WTC11 (cell line): ENCODE measurements around the gene ESAM. TPM values are rescaled to one million over a fixed set of nuclear protein-coding genes. Genes with fewer than 3 reads are reported as not detected.
A peak's percentile ranks its signal among the peaks of the same experiment; 100 is the strongest.

Experiments used
- ATAC-seq: fragments of 200-7000 bp; cut with Tn5 transposase; 2 replicates; pipeline ENCODE4 v1.10.0; 2021; ENCODE audit warnings: mild to moderate bottlenecking, moderate library complexity
- CTCF ChIA-PET: fragments of 300-600 bp; sonication (Branson Sonifier 250); formaldehyde crosslinking; loops from one replicate; lab custom pipeline; 2021; ENCODE audit warnings: antibody characterized with exemption; lab: Charles Lee
- POLR2A ChIA-PET: fragments of 350-600 bp; sonication (Branson Sonifier 250); formaldehyde crosslinking; loops from one replicate; lab custom pipeline; 2021; ENCODE audit warnings: antibody characterized with exemption; lab: Charles Lee
- DNase-seq: peaks from one replicate; pipeline ENCODE4 v3.0.0; 2021; ENCODE audit warnings: low spot score
- H3K27ac Mint-ChIP-seq: 2 replicates; pipeline ENCODE4 v1.8.0; 2021; ENCODE audit warnings: mixed read lengths
- H3K27me3 Mint-ChIP-seq: 2 replicates; pipeline ENCODE4 v1.8.0; 2021; ENCODE audit warnings: low read depth, mild to moderate bottlenecking, moderate library complexity, mixed read lengths
- H3K36me3 Mint-ChIP-seq: 2 replicates; pipeline ENCODE4 v1.8.0; 2021; ENCODE audit warnings: mixed read lengths
- H3K4me1 Mint-ChIP-seq: 2 replicates; pipeline ENCODE4 v1.8.0; 2022; ENCODE audit warnings: mixed read lengths
- H3K4me3 Mint-ChIP-seq: 2 replicates; pipeline ENCODE4 v1.8.0; 2021; ENCODE audit warnings: mild to moderate bottlenecking, moderate library complexity, mixed read lengths
- H3K9me3 Mint-ChIP-seq: 2 replicates; pipeline ENCODE4 v1.8.0; 2021; ENCODE audit warnings: mixed read lengths
- ATF1 ChIP-seq: sonication (generic); formaldehyde crosslinking; IDR thresholded peaks from 2 replicates; pipeline ENCODE4 v1.8.1; 2023; ENCODE audit warnings: mild to moderate bottlenecking, moderate library complexity, missing genetic modification reagents
- ELF4 ChIP-seq: sonication (generic); formaldehyde crosslinking; IDR thresholded peaks from 2 replicates; pipeline ENCODE4 v1.8.1; 2022; ENCODE audit warnings: low read depth, mild to moderate bottlenecking, moderate library complexity, missing genetic modification reagents
- EMX1 ChIP-seq: fragments of 250-450 bp; sonication (Bioruptor Pico); IDR thresholded peaks from 2 replicates; pipeline ENCODE4 v1.8.0; 2021; ENCODE audit warnings: mild to moderate bottlenecking
- FOXK1 ChIP-seq: sonication (generic); formaldehyde crosslinking; IDR thresholded peaks from 2 replicates; pipeline ENCODE4 v1.8.0; 2022; ENCODE audit warnings: mild to moderate bottlenecking, moderate library complexity, missing genetic modification reagents
- FOXP1 ChIP-seq: sonication (generic); formaldehyde crosslinking; IDR thresholded peaks from 2 replicates; pipeline ENCODE4 v1.8.0; 2022; ENCODE audit warnings: missing genetic modification reagents, mild to moderate bottlenecking, moderate library complexity, borderline replicate concordance
- GRHL2 ChIP-seq: fragments of 250-450 bp; sonication (Bioruptor Pico); IDR thresholded peaks from 2 replicates; pipeline ENCODE4 v1.8.0; 2022; ENCODE audit warnings: mild to moderate bottlenecking, moderate library complexity; ENCODE audit not compliant: insufficient replicate concordance, severe bottlenecking
- JAZF1 ChIP-seq: fragments of 250-450 bp; sonication (Bioruptor Pico); IDR thresholded peaks from 2 replicates; pipeline ENCODE4 v1.9.0; 2021; ENCODE audit warnings: moderate library complexity, mild to moderate bottlenecking, inconsistent platforms
- KAT7 ChIP-seq: sonication (generic); formaldehyde crosslinking; IDR thresholded peaks from 2 replicates; pipeline ENCODE4 v1.8.1; 2023; ENCODE audit warnings: missing genetic modification reagents, mild to moderate bottlenecking, borderline replicate concordance
- MLX ChIP-seq: sonication (generic); formaldehyde crosslinking; IDR thresholded peaks from 2 replicates; pipeline ENCODE4 v1.8.1; 2023; ENCODE audit warnings: mild to moderate bottlenecking, missing genetic modification reagents, moderate library complexity
- OVOL2 ChIP-seq: fragments of 250-450 bp; sonication (Bioruptor Pico); IDR thresholded peaks from 2 replicates; pipeline ENCODE4 v1.9.0; 2021; ENCODE audit warnings: mild to moderate bottlenecking, borderline replicate concordance
- SMAD4 ChIP-seq: sonication (generic); formaldehyde crosslinking; IDR thresholded peaks from 2 replicates; pipeline ENCODE4 v1.8.0; 2022; ENCODE audit warnings: mild to moderate bottlenecking, missing genetic modification reagents
- TEAD1 ChIP-seq: sonication (generic); formaldehyde crosslinking; IDR thresholded peaks from 2 replicates; pipeline ENCODE4 v1.8.0; 2022; ENCODE audit warnings: mild to moderate bottlenecking, missing genetic modification reagents
- TP53 ChIP-seq: sonication (generic); formaldehyde crosslinking; IDR thresholded peaks from 2 replicates; pipeline ENCODE4 v1.8.1; 2023; ENCODE audit warnings: mild to moderate bottlenecking, missing genetic modification reagents
- ZNF263 ChIP-seq: sonication (generic); formaldehyde crosslinking; IDR thresholded peaks from 2 replicates; pipeline ENCODE4 v1.8.1; 2022; ENCODE audit warnings: low read depth, mild to moderate bottlenecking, moderate library complexity, missing genetic modification reagents
- ZNF281 ChIP-seq: sonication (generic); formaldehyde crosslinking; IDR thresholded peaks from 2 replicates; pipeline ENCODE4 v1.8.0; 2023; ENCODE audit warnings: mild to moderate bottlenecking, missing genetic modification reagents
- ZNF317 ChIP-seq: sonication (generic); formaldehyde crosslinking; IDR thresholded peaks from 2 replicates; pipeline ENCODE4 v1.8.1; 2023; ENCODE audit warnings: low read depth, mild to moderate bottlenecking, moderate library complexity, missing genetic modification reagents, borderline replicate concordance
- ZNF512 ChIP-seq: sonication (generic); formaldehyde crosslinking; IDR thresholded peaks from 2 replicates; pipeline ENCODE4 v1.8.1; 2022; ENCODE audit warnings: missing genetic modification reagents, borderline replicate concordance
- total RNA-seq: library from RNA; stranded (reverse); gene quantifications from 3 replicates; pipeline ENCODE4 v1.2.3, GENCODE V29; 2021
- TF ChIP-seq, protein P1 (sequence below): sonication (generic); formaldehyde crosslinking; conservative IDR thresholded peaks from 2 replicates; pipeline ENCODE4 v1.8.1; 2022; ENCODE audit warnings: mild to moderate bottlenecking, missing genetic modification reagents

ESAM gene
- total RNA-seq, 1 experiment from 2014 or later: 0.48 TPM

DNA sequence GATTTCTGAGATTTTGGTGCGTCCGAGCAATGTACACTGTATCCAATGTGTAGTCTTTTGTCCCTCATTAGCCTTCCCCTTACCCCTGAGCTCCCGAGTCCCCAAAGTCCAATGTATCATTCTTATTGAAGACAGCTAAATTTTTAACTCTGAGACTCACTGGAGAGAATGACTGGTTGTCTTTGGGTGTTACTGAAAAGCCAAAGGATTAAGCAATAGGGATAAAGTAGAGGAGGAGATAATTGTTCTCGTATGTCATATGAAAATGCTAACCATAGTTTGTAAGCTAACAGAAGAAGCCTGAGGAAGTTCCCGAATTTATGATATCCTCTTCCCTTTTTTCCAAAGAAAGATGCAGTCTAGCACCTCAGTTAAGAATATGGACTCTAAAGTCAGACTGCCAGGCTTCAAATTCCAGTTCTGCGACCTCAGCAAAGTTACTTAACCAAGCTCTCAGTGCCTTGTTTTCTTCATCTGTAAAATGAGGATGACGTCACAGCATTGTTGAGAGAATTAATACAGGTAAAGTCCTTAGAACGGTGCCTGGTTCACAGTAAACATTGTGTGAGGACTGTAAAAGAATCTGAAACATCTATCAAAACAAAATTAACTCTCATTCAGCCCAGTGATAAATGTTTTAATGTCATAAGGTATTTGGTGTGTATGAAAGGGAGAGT, 39.7 kb upstream of the ESAM start:
- DNase-seq (no peak), ATAC-seq (no peak)
- peak overlapping the region; percentile 45; the same call in 1 of the 2 replicates for H3K27ac Mint-ChIP-seq
- ChIA-PET CTCF (interaction anchor here (0.8 to 5.9 kb wide), 5 partner anchors 8 to 44 kb away, joined by 3 to 32 read pairs (median 7); no protein-coding TSS in a partner anchor), POLR2A (interaction anchor here (0.6 kb wide), 1 partner anchor 866 kb away, joined by 9 read pairs; no protein-coding TSS in a partner anchor)
- H3K4me3 Mint-ChIP-seq: peak overlapping the region; percentile 84
- peaks cover 4% of the 10 kb centered on the region; the same call in 1 of the 2 replicates for H3K9me3 Mint-ChIP-seq
- peaks cover 25% of the 10 kb centered on the region for H3K4me1 Mint-ChIP-seq
- H3K27me3 Mint-ChIP-seq: no peaks in the 10 kb centered on the region; the same call in 1 of the 2 replicates
- TF ChIP-seq, protein P1, sequence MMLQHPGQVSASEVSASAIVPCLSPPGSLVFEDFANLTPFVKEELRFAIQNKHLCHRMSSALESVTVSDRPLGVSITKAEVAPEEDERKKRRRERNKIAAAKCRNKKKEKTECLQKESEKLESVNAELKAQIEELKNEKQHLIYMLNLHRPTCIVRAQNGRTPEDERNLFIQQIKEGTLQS: no peak
- no peak for TF ChIP-seq KAT7 (CRISPR knock-in tag)
- no peak for TF ChIP-seq TEAD1 (CRISPR knock-in tag)
- no peak for TF ChIP-seq GRHL2
- TF ChIP-seq OVOL2: no peak
- no peak for TF ChIP-seq ZNF317
- no peak for TF ChIP-seq MLX (CRISPR knock-in tag)
- no peak for TF ChIP-seq ZNF512 (CRISPR knock-in tag)
- TF ChIP-seq SMAD4 (CRISPR knock-in tag): no peak
- no peak for TF ChIP-seq EMX1 (CRISPR knock-in tag)
- no peak for TF ChIP-seq ELF4 (CRISPR knock-in tag)
- TF ChIP-seq TP53 (CRISPR knock-in tag): no peak
- TF ChIP-seq ATF1 (CRISPR knock-in tag): no peak
- TF ChIP-seq JAZF1 (CRISPR knock-in tag): no peak
- no peak for TF ChIP-seq FOXP1
- no peak for TF ChIP-seq FOXK1 (CRISPR knock-in tag)
- H3K36me3 Mint-ChIP-seq: peaks cover 10% of the 10 kb centered on the region

DNA sequence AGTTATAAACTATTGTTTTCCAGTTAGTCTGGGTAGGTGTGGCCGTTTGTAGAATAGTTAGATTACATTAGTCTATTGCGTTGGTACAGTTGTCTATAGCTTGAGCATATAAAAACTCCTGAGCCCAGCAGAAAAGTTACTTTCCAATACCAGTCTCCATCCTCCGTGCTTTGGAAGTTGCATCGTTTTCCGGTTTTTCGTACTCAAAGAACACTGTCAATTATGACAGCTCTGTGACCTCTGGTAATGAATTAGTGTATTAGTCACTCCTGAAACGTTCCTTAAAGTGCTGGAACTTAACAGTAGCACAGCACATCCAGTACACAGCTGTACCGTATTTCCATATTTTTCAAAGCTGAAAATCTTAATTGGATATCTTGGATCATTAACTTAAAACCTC, 38.9 kb upstream of the ESAM start:
- CTCF ChIA-PET: interaction anchor here (0.8 to 5.9 kb wide), 10 partner anchors 7 to 132 kb away, joined by 3 to 32 read pairs (median 7); partner anchors contain the start of gene ROBO3

More for the DNA sequence above, 38.9 kb upstream of the ESAM start:
- TF ChIP-seq ZNF263 (CRISPR knock-in tag): no peak
- TF ChIP-seq ZNF281 (CRISPR knock-in tag): no peak
- Mint-ChIP-seq H3K4me3 (peak overlapping the region; percentile 84), H3K36me3 (peaks cover 7% of the 10 kb centered on the region), H3K4me1 (peaks cover 31% of the 10 kb centered on the region), H3K9me3 (peaks cover 3% of the 10 kb centered on the region; the same call in 1 of the 2 replicates), H3K27ac (peak overlapping the region; percentile 84; the same call in 1 of the 2 replicates), H3K27me3 (no peaks in the 10 kb centered on the region; the same call in 1 of the 2 replicates)
- DNase-seq: no peak
- no peak for ATAC-seq
- POLR2A ChIA-PET: interaction anchor here (0.6 to 1.6 kb wide), 3 partner anchors 42 to 865 kb away, joined by 6 to 9 read pairs (median 6); no protein-coding TSS in a partner anchor
